ENCODE measurements around the gene SATB2. TPM values are rescaled to one million over a fixed set of nuclear protein-coding genes. Genes with fewer than 3 reads are reported as not detected.

The SATB2 gene
- polyA plus RNA-seq, 1 of the 3 experiments (the other 2 are of a cell fraction), result 0.13 TPM

- Histone ChIP-seq H3K4me2 (no peak overlapping the region), H3K27ac (ENCODE audit: low read depth in 2 of 2, low read length in 1 of 2) (no peak overlapping the region), H3K4me1 (ENCODE audit: control insufficient read depth in 1 of 2, insufficient read depth in 2 of 2, low read depth in 1 of 2, low read length in 1 of 2) (no peaks in the 10 kb centered on the region), H3K4me3 (ENCODE audit: low read depth in 2 of 2, low read length in 1 of 2) (no peak overlapping the region), H3K9ac (no peak overlapping the region), H3K79me2 (ENCODE audit: insufficient read depth) (no peaks in the 10 kb centered on the region), H4K20me1 (ENCODE audit: insufficient read depth) (no peaks in the 10 kb centered on the region), H3K27me3 (ENCODE audit: insufficient read depth) (no peaks in the 10 kb centered on the region), H3F3A (replicated peaks; ENCODE audit: insufficient read depth) (no peaks in the 10 kb centered on the region), H2AFZ (ENCODE audit: low read depth) (no peak overlapping the region), H3K36me3 (replicated peaks in 1 of 2; ENCODE audit: control insufficient read depth in 1 of 2, insufficient read depth in 2 of 2, low read length in 1 of 2) (no peaks in the 10 kb centered on the region), H3K9me2 (no peaks in the 10 kb centered on the region), H3K9me3 (no peaks in the 10 kb centered on the region)
- DNase-seq, result no peak
- POLR2A ChIA-PET, result no interaction called here
- TF ChIP-seq REST (IDR thresholded peaks at IDR 0.05; ENCODE audit: low read depth, low read length) (no peak), ELF1 (IDR thresholded peaks at IDR 0.05) (no peak), MEF2A (IDR thresholded peaks at IDR 0.05; ENCODE audit: borderline replicate concordance, low read depth) (no peak), POLR2AphosphoS5 (IDR thresholded peaks at IDR 0.05; ENCODE audit: low read depth, low read length) (no peak), YY1 (IDR thresholded peaks at IDR 0.05; ENCODE audit: low read depth) (no peak), NFIC (IDR thresholded peaks at IDR 0.05; ENCODE audit: borderline replicate concordance) (no peak), GATA2 (CRISPR knock-in tag; IDR thresholded peaks at IDR 0.05) (no peak), USF2 (IDR thresholded peaks at IDR 0.05; ENCODE audit: borderline replicate concordance, low read depth, low read length) (no peak), SMC3 (IDR thresholded peaks at IDR 0.05; ENCODE audit: low read depth, low read length) (no peak), JUND (IDR thresholded peaks at IDR 0.05) (no peak), EP300 (IDR thresholded peaks at IDR 0.05; ENCODE audit: borderline replicate concordance in 1 of 2, low read depth in 1 of 2, low read length in 1 of 2) (no peak), USF1 (IDR thresholded peaks at IDR 0.05; ENCODE audit: borderline replicate concordance, low read depth) (no peak)
- CTCF ChIA-PET, result no interaction called here
- WGBS (ENCODE audit: low lambda C conversion rate), result 0% methylated on average over 1 of the region's 1 CpG
Observed at GRCh38 chr2:199261239-199261638, 196.5 kb downstream of the SATB2 start.

- no peaks in the 10 kb centered on the region for H3F3A ChIP-seq (replicated peaks; ENCODE audit: insufficient read depth)
- no peak overlapping the region for H3K4me3 ChIP-seq (ENCODE audit: low read depth in 2 of 2, low read length in 1 of 2)
- DNase-seq, result no peak
- H3K27me3 ChIP-seq (ENCODE audit: insufficient read depth), result no peaks in the 10 kb centered on the region
- H3K9me3 ChIP-seq, result no peaks in the 10 kb centered on the region
- no peak overlapping the region for H2AFZ ChIP-seq (ENCODE audit: low read depth)
- H3K4me2 ChIP-seq, result no peak overlapping the region
- H3K4me1 ChIP-seq (ENCODE audit: control insufficient read depth in 1 of 2, insufficient read depth in 2 of 2, low read depth in 1 of 2, low read length in 1 of 2), result no peaks in the 10 kb centered on the region
- no peak for TF ChIP-seq NFIC (IDR thresholded peaks at IDR 0.05; ENCODE audit: borderline replicate concordance)
- no peak for TF ChIP-seq IRF3 (IDR thresholded peaks at IDR 0.05; ENCODE audit: low read depth, low read length)
- no peak for TF ChIP-seq GATA2 (CRISPR knock-in tag; IDR thresholded peaks at IDR 0.05)
- TF ChIP-seq SMC3 (IDR thresholded peaks at IDR 0.05; ENCODE audit: low read depth, low read length), result no peak
- no peak overlapping the region for H3K9ac ChIP-seq
- H3K36me3 ChIP-seq (replicated peaks in 1 of 2; ENCODE audit: control insufficient read depth in 1 of 2, insufficient read depth in 2 of 2, low read length in 1 of 2), result no peaks in the 10 kb centered on the region
- no peaks in the 10 kb centered on the region for H4K20me1 ChIP-seq (ENCODE audit: insufficient read depth)
- POLR2A ChIA-PET, result no interaction called here
- H3K27ac ChIP-seq (ENCODE audit: low read depth in 2 of 2, low read length in 1 of 2), result no peak overlapping the region
- no peaks in the 10 kb centered on the region for H3K79me2 ChIP-seq (ENCODE audit: insufficient read depth)
- CTCF ChIA-PET, result no interaction called here
- WGBS (ENCODE audit: low lambda C conversion rate), result 21% methylated on average over 2 of the region's 2 CpGs
- no peaks in the 10 kb centered on the region for H3K9me2 ChIP-seq
Observed at GRCh38 chr2:199259671-199260070, 198.1 kb downstream of the SATB2 start.
